ENCODE measurements around the gene PEAR1. TPM values are rescaled to one million over a fixed set of nuclear protein-coding genes. Genes with fewer than 3 reads are reported as not detected.

PEAR1 gene
- total and polyA plus RNA-seq, 9 donors, result 4.3 to 21.2 (median 13.4) TPM

GRCh38 chr1:156905176-156905575 is 11.7 kb downstream of the PEAR1 start:
- H3K9me3 ChIP-seq, result no peaks in the 10 kb centered on the region
- no peaks in the 10 kb centered on the region for H3K36me3 ChIP-seq
- no peaks in the 10 kb centered on the region for H3K27me3 ChIP-seq
- no peak for DNase-seq
- peaks cover 29% of the 10 kb centered on the region for H3K4me1 ChIP-seq (ENCODE audit: insufficient read depth)
- H3K27ac ChIP-seq, result no peak overlapping the region
- TF ChIP-seq POLR2A (IDR thresholded peaks at IDR 0.05), result no peak
- no peak for TF ChIP-seq EP300 (IDR thresholded peaks at IDR 0.05)
- TF ChIP-seq CTCF (IDR thresholded peaks at IDR 0.05), result no peak
- WGBS, 3 donors, result 85 to 94% (median 88%) methylated on average over 10 to 16 of the region's 16 CpGs
- intact Hi-C loops (cut with DNase I), result no loop called here
- no peak overlapping the region for H3K4me3 ChIP-seq

- WGBS, 3 donors, result 74 to 80% (median 77%) methylated on average over 4 of the region's 4 CpGs
- H3K27me3 ChIP-seq, result no peaks in the 10 kb centered on the region
- no peaks in the 10 kb centered on the region for H3K9me3 ChIP-seq
- TF ChIP-seq EP300 (IDR thresholded peaks at IDR 0.05) (no peak), POLR2A (IDR thresholded peaks at IDR 0.05) (no peak), CTCF (IDR thresholded peaks at IDR 0.05) (no peak)
- peaks cover 29% of the 10 kb centered on the region for H3K4me1 ChIP-seq (ENCODE audit: insufficient read depth)
- no peaks in the 10 kb centered on the region for H3K36me3 ChIP-seq
- DNase-seq, result no peak
- no peak overlapping the region for H3K27ac ChIP-seq
- intact Hi-C loops (cut with DNase I), result no loop called here
- no peak overlapping the region for H3K4me3 ChIP-seq
Observed at GRCh38 chr1:156905651-156906050, 12.1 kb downstream of the PEAR1 start.

GRCh38 chr1:156906206-156906906 is 12.8 kb downstream of the PEAR1 start:
- no peaks in the 10 kb centered on the region for H3K36me3 ChIP-seq
- no peak overlapping the region for H3K4me3 ChIP-seq
- 93 to 97% (median 93%) methylated on average over 14 to 16 of the region's 16 CpGs for WGBS, 3 donors
- DNase-seq, result no peak
- intact Hi-C loops (cut with DNase I), result no loop called here
- TF ChIP-seq POLR2A (IDR thresholded peaks at IDR 0.05) (no peak), EP300 (IDR thresholded peaks at IDR 0.05) (no peak), CTCF (IDR thresholded peaks at IDR 0.05) (no peak)
- no peaks in the 10 kb centered on the region for H3K27me3 ChIP-seq
- no peaks in the 10 kb centered on the region for H3K9me3 ChIP-seq
- no peak overlapping the region for H3K27ac ChIP-seq
- peaks cover 24% of the 10 kb centered on the region for H3K4me1 ChIP-seq (ENCODE audit: insufficient read depth)

GRCh38 chr1:156908541-156908940 is 15.0 kb downstream of the PEAR1 start:
- DNase-seq, result no peak
- no peaks in the 10 kb centered on the region for H3K36me3 ChIP-seq
- H3K27me3 ChIP-seq, result no peaks in the 10 kb centered on the region
- no peak for TF ChIP-seq CTCF (IDR thresholded peaks at IDR 0.05)
- no peak for TF ChIP-seq EP300 (IDR thresholded peaks at IDR 0.05)
- TF ChIP-seq POLR2A (IDR thresholded peaks at IDR 0.05), result no peak
- peaks cover 10% of the 10 kb centered on the region for H3K4me1 ChIP-seq (ENCODE audit: insufficient read depth)
- no peak overlapping the region for H3K27ac ChIP-seq
- no peak overlapping the region for H3K4me3 ChIP-seq
- WGBS, 3 donors, result 77 to 81% (median 79%) methylated on average over 29 of the region's 29 CpGs
- intact Hi-C loops (cut with DNase I), result no loop called here
- H3K9me3 ChIP-seq, result no peaks in the 10 kb centered on the region

Data from ovary (tissue), 9 donors.